SK-N-SH treated with all-trans-retinoic acid at 6 μM for 48 hours (cell line): Measurements from ENCODE around the gene THSD4.

Experiments used
- ARNTL ChIP-seq: fragments of 450-650 bp; formaldehyde crosslinking; IDR thresholded peaks from 2 replicates; pipeline ENCODE4 v1.5.0; 2020; ENCODE audit warnings: low read depth, mild to moderate bottlenecking, moderate library complexity, borderline replicate concordance
- BACH2 ChIP-seq: fragments of 250-450 bp; sonication (Bioruptor Pico); IDR thresholded peaks from 2 replicates; pipeline ENCODE4 v1.9.0; 2021; ENCODE audit warnings: mild to moderate bottlenecking, borderline replicate concordance
- CREB5 ChIP-seq: fragments of 250-450 bp; sonication (Bioruptor Pico); IDR thresholded peaks from 2 replicates; pipeline ENCODE4 v1.5.1; 2020; ENCODE audit warnings: low read depth, mild to moderate bottlenecking, moderate library complexity
- GLIS3 ChIP-seq: fragments of 250-450 bp; sonication (Bioruptor Pico); IDR thresholded peaks from 2 replicates; pipeline ENCODE4 v1.5.0; 2020; ENCODE audit warnings: mild to moderate bottlenecking, moderate library complexity
- ISL1 ChIP-seq: fragments of 250-450 bp; sonication (Bioruptor Pico); IDR thresholded peaks from 2 replicates; pipeline ENCODE4 v2.1.2; 2022; ENCODE audit warnings: mild to moderate bottlenecking, moderate library complexity
- PATZ1 ChIP-seq: fragments of 250-450 bp; sonication (Bioruptor Pico); IDR thresholded peaks from 2 replicates; pipeline ENCODE4 v1.8.0; 2020; ENCODE audit warnings: mild to moderate bottlenecking, moderate library complexity, borderline replicate concordance
- PPARA ChIP-seq: fragments of 250-450 bp; sonication (Bioruptor Pico); IDR thresholded peaks from 2 replicates; pipeline ENCODE4 v1.5.0; 2020; ENCODE audit warnings: mild to moderate bottlenecking, borderline replicate concordance
- SNAI2 ChIP-seq: fragments of 250-450 bp; sonication (Bioruptor Pico); IDR thresholded peaks from 2 replicates; pipeline ENCODE4 v1.5.0; 2020; ENCODE audit warnings: mild to moderate bottlenecking, moderate library complexity
- TOX ChIP-seq: fragments of 250-450 bp; sonication (Bioruptor Pico); IDR thresholded peaks from 2 replicates; pipeline ENCODE4 v1.8.0; 2021; ENCODE audit warnings: mild to moderate bottlenecking, moderate library complexity, borderline replicate concordance
- ZC3H10 ChIP-seq: fragments of 250-450 bp; sonication (Bioruptor Pico); IDR thresholded peaks from 2 replicates; pipeline ENCODE4 v1.5.1; 2021; ENCODE audit warnings: mild to moderate bottlenecking, moderate library complexity
- ZFP3 ChIP-seq: fragments of 250-450 bp; sonication (Bioruptor Pico); IDR thresholded peaks from 2 replicates; pipeline ENCODE4 v1.5.0; 2020; ENCODE audit warnings: mild to moderate bottlenecking, moderate library complexity
- ZFP30 ChIP-seq: fragments of 450-650 bp; formaldehyde crosslinking; IDR thresholded peaks from 2 replicates; pipeline ENCODE4 v1.5.0; 2022; ENCODE audit warnings: mild to moderate bottlenecking, moderate library complexity
- ZNF565 ChIP-seq: fragments of 450-650 bp; formaldehyde crosslinking; conservative IDR thresholded peaks from 2 replicates; pipeline ENCODE4 v1.5.0; 2020; ENCODE audit warnings: low read depth, mild to moderate bottlenecking, moderate library complexity
- TF ChIP-seq, protein P1 (sequence below): fragments of 250-450 bp; sonication (Bioruptor Pico); IDR thresholded peaks from 2 replicates; pipeline ENCODE4 v1.8.0; 2021; ENCODE audit warnings: low read depth, mild to moderate bottlenecking, moderate library complexity, borderline replicate concordance

DNA sequence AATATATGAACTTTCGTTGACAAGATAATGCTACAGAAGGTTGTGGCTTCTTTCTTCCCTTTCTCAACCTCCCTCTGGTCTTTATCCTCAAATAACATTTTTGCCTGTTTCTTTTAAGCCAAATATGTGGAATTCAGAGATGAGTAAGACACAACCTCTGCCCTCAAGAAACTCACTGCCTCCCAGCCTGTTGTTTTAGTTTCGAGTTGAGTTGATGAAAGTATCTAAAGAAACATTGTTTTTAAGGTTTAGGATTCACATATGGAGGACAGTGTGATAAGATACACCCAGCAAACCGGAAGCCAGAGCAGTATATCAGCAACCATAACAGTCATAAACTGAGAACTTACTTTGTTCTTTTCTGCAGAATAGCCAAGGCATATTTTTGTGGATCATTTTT, 218.6 kb downstream of the THSD4 start:
- TF ChIP-seq ZFP30, result no peak
- no peak for TF ChIP-seq SNAI2 (CRISPR knock-in tag)
- TF ChIP-seq ARNTL, result no peak
- TF ChIP-seq ISL1, result no peak
- TF ChIP-seq ZC3H10, result no peak
- no peak for TF ChIP-seq GLIS3 (CRISPR knock-in tag)
- no peak for TF ChIP-seq ZFP3 (CRISPR knock-in tag)
- no peak for TF ChIP-seq PATZ1 (CRISPR knock-in tag)
- TF ChIP-seq CREB5, result no peak
- TF ChIP-seq BACH2 (CRISPR knock-in tag), result no peak
- TF ChIP-seq TOX (CRISPR knock-in tag), result no peak
- TF ChIP-seq, protein P1, sequence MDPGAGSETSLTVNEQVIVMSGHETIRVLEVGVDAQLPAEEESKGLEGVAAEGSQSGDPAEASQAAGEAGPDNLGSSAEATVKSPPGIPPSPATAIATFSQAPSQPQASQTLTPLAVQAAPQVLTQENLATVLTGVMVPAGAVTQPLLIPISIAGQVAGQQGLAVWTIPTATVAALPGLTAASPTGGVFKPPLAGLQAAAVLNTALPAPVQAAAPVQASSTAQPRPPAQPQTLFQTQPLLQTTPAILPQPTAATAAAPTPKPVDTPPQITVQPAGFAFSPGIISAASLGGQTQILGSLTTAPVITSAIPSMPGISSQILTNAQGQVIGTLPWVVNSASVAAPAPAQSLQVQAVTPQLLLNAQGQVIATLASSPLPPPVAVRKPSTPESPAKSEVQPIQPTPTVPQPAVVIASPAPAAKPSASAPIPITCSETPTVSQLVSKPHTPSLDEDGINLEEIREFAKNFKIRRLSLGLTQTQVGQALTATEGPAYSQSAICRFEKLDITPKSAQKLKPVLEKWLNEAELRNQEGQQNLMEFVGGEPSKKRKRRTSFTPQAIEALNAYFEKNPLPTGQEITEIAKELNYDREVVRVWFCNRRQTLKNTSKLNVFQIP (CRISPR knock-in tag), result no peak
- no peak for TF ChIP-seq ZNF565 (CRISPR knock-in tag)
- no peak for TF ChIP-seq PPARA (CRISPR knock-in tag)
